ENCODE measurements around the gene EHBP1.
"Not testable (repeated sequence)": the region's sequence is repeated elsewhere in the genome, so short reads cannot be mapped to it uniquely, and the experiment has no call there.

The EHBP1 gene

DNA sequence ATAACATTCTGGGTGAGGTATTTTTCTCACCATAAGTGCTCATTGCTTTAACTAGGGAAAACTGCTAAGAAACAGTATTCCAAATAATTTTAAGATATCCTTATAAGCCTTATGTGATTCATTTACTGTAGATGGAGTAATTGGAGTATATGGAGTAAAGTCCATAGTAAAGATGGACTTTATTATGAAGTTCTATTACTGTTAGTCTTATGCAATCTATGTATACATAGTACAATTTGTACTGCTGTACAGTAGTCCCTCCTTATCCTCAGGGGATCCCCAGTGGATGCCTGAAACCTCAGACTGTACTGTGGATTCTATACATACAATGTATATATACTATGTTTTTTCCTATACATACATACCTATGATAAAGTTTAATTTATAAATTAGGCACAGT lies 304.0 kb downstream of the EHBP1 start:
- DNase-seq: no peak

- no peak for DNase-seq
Measured at GRCh38 chr2:63012541-63012940, 307.0 kb downstream of the EHBP1 start.

- no peak for DNase-seq
Measured at GRCh38 chr2:63013438-63013837, 307.9 kb downstream of the EHBP1 start.

DNA sequence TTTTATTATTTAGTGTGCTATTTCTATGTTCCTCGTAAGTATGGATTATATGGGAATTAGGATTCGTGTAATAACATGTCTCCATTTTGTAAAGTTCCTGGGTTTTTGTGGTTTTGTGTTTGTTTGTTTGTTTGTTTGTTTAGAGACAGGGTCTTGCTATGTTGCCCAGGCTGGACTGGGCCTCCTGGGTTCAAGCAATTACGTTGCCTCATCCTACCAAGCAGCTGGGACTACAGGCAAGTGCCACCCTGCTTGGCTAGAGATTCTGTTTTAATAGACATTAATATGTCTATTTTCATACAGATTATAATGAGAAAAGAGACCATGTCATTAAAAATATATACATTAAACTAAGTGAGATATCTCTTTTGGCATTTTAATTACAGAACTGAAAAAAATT lies 309.9 kb downstream of the EHBP1 start:
- no peak for DNase-seq

GRCh38 chr2:63018439-63018838 lies 312.9 kb downstream of the EHBP1 start:
- no peak for DNase-seq

GRCh38 chr2:63019686-63020085 lies 314.2 kb downstream of the EHBP1 start:
- DNase-seq: not testable (repeated sequence)

DNA sequence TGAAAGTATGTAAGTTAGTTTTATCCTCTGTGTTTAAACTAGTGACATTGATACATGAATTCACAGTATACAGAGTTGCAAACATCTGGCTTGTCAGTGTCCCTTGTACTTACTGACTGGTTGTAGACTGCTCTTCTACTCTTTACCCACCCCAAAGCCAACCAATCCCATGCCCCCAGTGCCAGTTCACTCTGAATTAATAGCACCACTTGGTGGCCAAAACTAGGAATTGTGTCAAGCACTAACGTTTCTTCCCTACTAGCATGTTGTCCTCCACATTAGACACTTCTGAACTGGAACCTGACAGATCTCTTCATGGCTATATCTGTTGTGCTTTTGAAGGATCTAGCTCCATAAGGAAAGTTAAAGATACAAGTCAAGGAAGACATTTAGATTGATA lies 317.9 kb downstream of the EHBP1 start:
- no peak for DNase-seq

GRCh38 chr2:63027220-63027619 lies 321.7 kb downstream of the EHBP1 start:
- no peak for DNase-seq

GRCh38 chr2:63029058-63029457 lies 323.5 kb downstream of the EHBP1 start:
- no peak for DNase-seq

DNA sequence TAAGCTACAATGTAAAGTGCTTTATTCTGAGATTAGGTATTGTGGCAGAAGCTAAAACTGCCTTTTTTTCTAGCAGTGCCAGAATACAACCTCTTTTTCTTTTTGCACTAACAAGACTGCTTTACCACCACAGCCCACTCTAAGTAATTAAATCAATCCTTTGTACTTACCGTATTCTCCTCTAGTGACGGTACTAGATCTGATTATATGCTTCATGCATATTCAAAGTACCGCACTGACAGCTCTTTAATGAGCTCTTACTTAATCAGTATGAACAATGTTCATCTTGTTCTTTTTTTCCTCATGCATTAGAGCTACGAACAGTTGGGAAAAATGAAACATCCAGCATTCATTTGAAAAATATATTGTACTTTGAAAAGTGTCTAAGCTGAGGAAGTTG lies 329.0 kb downstream of the EHBP1 start:
- no peak for DNase-seq

GRCh38 chr2:63035169-63035568 lies 329.7 kb downstream of the EHBP1 start:
- DNase-seq: no peak

GRCh38 chr2:63035660-63036059 lies 330.1 kb downstream of the EHBP1 start:
- DNase-seq: no peak

- no peak for DNase-seq
Measured at GRCh38 chr2:63038034-63038433, 332.5 kb downstream of the EHBP1 start.

DNA sequence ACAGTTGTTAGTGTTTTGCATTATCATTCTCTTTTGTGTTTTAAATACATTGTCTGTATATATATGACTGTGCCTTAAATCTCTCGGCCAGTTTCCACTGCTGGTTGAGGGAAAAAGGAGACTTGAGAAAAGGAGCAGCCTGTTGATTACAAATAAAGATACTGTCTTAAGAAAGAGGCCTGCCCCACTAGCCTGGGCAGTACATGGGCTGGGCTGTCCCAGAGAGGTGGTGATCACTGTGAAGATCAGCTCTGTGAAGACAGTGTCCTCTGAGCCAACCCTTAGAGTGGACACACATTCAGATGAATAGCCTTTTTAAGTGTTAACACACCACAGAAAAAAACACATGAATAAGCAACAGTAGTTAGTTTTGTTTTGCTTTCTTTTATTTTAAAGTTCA lies 335.1 kb downstream of the EHBP1 start:
- no peak for DNase-seq

DNA sequence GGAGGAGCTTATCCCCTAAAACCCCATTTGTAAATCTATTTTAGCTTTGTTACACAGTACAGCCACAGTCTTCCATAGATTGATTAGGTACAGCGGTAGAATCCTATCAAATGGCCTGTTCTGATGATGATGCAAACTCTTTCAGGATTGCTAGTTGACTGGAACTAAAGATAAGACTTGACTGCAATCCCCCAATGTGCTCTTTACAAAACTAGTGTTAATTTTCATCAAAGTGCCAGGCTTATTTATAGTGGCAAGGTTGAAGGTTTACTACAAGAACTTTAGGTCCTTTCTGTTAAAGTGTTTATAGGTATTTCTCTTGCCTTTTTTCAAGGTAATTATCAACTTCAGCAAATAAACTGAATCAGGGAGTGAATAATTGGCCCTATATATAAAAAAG lies 336.1 kb downstream of the EHBP1 start:
- DNase-seq: no peak

GRCh38 chr2:63044362-63045327 lies 339.1 kb downstream of the EHBP1 start:
- no peak for DNase-seq

DNA sequence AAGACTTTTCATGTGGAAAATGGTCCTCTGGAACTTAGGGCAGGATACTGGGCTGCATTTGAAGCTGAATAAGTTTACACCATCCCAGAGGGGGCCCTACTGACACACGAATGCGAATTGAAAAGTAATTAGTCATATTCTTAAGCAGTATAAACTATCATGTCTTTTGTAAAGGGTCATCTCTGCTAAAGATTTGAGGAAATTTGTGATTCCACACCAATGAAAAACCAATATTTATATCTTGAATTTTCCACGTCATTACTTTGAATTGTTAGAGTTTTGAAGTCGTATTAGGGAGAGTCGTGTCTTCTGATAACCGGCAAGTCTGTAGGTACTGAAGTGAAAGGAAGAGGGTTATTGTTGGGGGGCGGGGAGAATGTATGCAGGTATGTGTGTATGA lies 341.0 kb downstream of the EHBP1 start:
- DNase-seq: no peak

GRCh38 chr2:63046961-63047320 lies 341.4 kb downstream of the EHBP1 start:
- no peak for DNase-seq

DNA sequence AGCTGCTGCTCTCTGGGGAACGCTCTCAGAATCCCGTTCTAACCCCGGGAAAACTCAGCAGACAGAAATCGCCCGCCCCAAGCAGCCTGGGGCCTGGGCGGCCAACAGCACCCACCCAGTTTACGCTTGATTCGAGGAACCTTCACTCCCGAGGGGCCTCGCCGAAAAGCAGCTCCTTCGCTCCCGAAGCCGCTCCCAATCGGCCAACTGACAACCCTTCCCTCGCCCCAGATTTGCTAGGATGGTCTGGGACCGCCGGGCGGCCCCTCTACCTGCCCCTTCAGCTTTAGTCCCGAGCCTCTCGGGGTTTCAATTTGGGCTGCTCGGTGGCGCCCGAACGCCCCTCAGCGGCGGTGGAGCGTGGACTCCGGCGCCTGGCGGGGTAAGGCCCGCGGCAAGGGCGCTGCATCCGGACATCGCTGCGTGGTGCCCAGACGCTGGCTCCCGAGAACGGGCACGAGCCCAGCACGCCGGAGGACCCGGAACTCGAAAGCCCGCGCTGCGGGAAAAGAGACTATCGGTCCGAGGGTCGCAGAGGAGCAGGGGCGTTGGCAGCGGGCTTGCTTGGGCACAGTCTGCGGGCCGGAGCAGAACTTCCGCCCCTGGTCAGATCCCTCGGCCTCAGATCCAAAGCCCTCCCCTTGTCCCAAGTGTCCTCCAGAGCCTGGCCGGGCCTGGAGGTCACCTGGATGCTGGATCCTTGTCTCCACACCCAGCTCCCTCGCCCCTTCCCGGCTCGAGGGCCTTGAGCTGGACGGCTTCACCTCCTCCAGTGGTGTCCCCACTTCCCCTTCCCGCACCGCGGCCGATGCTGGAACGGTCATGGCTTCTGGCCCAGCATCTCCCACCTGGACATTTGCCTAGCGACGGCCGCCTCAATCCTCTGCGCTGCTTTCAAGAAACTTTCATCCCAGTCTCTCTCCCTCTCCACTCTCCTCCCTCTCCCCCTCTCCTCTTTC lies 342.1 kb downstream of the EHBP1 start:
- DNase-seq: peak in 1 of 56 donors; percentile 38

GRCh38 chr2:63048367-63049171 lies 343.1 kb downstream of the EHBP1 start:
- DNase-seq: no peak

- no peak for DNase-seq
Measured at GRCh38 chr2:63049211-63049969, 343.9 kb downstream of the EHBP1 start.
